OCI-LY3 (cell line): Measurements from ENCODE around the gene CNTN3.

ENCODE experiments used
- CTCF ChIP-seq: fragments of 200-600, 300-600 bp; sonication (generic); IDR thresholded peaks from 2 replicates; pipeline ENCODE4 v1.5.1; 2014; ENCODE audit warnings: antibody characterized with exemption, low read length, low read depth
- EZH2phosphoT487 ChIP-seq: fragments of 200-600 bp; shearing (Covaris generic); IDR thresholded peaks from 2 replicates; pipeline ENCODE4 v1.6.1; 2018; ENCODE audit warnings: antibody characterized with exemption, mixed run types, low read depth

- TF ChIP-seq CTCF (no peak), EZH2phosphoT487 (no peak)
Measured at GRCh38 chr3:74606996-74607395, 7.5 kb downstream of the CNTN3 start.
